Measurements from ENCODE around the gene LPAR2.
"Not testable (repeated sequence)": the region's sequence is repeated elsewhere in the genome, so short reads cannot be mapped to it uniquely, and the experiment has no call there.

LPAR2 gene

DNA sequence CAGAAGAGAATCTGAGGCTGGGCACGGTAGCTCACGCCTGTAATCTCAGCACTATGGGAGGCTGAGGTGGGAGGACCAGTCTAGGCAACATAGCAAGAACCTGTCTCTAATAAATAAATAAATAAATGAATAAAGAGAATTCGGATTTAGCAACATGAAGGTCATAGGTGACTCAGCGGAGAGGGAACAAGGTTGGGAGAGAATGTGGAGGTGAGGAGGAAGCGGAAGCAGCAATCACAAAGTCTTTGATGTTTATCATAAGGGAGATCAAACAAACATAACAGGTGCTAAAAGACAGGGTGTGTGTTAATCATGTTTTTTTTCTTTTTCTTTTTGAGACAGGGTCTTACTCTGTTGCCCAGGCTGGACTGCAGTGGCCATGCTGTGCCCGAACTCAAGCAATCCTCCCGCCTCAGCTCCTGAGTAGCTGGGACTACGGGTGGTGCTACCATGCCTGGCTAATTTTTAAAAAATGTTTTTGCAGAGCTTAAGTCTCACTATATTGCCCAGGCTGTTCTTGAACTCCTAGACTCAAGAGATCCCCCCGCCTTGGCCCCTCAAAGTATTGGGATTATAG is 25.8 kb downstream of the LPAR2 start:
- Mint-ChIP-seq H3K9me3 (no peaks in the 10 kb centered on the region), H3K36me3 (ENCODE audit: low read depth) (peaks cover 7% of the 10 kb centered on the region), H3K4me3 (no peak overlapping the region), H3K27me3 (no peaks in the 10 kb centered on the region), H3K27ac (peak overlapping the region; percentile 87), H3K4me1 (peaks cover 74% of the 10 kb centered on the region)
- DNase-seq (no peak), ATAC-seq (no peak)

DNA sequence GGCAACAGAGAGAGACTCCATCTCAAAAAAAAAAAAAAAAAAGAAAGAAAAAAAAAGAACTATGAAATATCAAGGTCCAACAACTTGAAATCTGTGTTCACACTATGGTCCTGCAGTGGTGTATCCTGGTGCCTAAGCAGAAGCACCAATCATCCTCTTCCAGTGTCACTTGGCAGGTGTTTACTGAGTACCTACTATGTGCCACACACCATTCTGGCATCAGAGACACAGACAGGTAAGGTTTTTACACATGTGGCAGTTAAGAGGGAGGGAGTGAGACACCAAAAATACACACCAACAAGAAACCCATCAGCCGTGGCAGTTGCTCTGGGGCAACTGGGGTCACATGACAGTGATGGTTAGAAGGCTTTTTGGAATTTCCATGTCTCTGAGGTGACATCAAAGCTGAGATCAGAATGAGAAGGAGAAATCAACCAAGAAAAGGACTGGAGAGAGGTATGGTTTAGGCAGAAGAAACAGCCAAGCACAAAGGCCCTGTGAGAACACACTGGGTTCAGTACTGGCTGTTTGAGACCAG is 27.2 kb downstream of the LPAR2 start:
- peaks cover 74% of the 10 kb centered on the region for H3K4me1 Mint-ChIP-seq

DNA sequence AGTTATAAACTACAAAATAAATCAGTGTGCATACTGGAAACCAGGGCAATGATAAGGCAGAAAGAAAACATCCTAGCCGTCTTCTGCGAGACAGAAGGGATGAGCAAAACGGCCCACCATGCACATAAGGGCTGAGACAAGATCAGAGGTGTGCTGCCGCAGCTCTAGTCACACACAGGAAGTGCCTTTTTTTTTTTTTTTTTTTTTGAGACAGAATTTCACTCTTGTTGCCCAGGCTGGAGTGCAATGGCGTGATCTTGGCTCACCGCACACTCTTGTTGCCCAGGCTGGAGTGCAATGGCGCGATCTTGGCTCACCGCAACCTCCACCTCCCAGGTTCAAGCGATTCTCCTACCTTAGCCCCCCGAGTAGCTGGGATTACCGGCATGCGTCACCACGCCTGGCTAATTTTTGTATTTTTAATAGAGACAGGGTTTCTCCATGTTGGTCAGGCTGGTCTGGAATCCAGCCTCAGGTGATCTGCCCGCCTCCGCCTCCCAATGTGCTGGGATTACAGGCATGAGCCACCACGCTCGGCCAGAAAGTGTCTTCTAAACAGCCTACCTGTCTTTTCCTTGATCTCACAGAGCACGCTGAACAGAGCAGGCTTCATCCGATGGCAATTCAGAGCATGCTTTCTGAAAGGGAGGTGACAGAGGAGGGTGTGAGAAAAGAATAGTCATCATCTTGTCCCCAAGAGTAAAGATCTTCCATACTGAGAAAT is 29.1 kb downstream of the LPAR2 start:
- not testable (repeated sequence) for H3K9me3 Mint-ChIP-seq; H3K27me3 Mint-ChIP-seq; H3K36me3 Mint-ChIP-seq (ENCODE audit: low read depth)
- Mint-ChIP-seq H3K4me1 (peaks cover 83% of the 10 kb centered on the region), H3K27ac (peak overlapping the region; percentile 100), H3K4me3 (peak overlapping the region; percentile 76)
- DNase-seq (peak; percentile 43), ATAC-seq (peak; percentile 55)

More for the DNA sequence above, 27.2 kb downstream of the LPAR2 start:
- Mint-ChIP-seq H3K9me3 (no peaks in the 10 kb centered on the region), H3K27ac (peak overlapping the region; percentile 87), H3K4me3 (peak overlapping the region; percentile 41), H3K36me3 (ENCODE audit: low read depth) (peaks cover 8% of the 10 kb centered on the region), H3K27me3 (no peaks in the 10 kb centered on the region)
- no peak for ATAC-seq
- no peak for DNase-seq

DNA sequence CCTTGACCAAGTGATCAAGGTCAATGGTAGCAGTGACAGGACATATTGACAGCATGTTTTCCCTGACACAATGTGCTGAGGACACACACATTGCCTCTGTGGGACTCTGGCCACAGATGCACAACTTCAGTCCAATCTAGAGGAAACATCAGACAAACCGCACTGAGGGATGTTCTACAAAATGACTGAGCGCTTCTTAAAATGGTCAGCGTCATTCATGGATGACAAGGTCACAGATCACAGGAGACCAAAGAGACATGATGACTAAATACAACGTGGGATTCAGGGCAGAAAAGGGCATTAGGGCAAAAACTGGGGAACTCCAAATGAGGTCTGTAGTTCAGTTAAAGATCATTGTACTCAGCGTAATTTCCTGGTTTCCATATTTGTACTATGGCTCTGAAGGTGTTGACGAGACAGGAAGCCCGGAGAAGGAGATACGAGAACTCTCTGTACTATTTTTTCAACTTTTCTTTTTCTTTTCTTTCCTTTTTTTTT is 30.2 kb downstream of the LPAR2 start:
- H3K4me1 Mint-ChIP-seq = peaks cover 79% of the 10 kb centered on the region
- H3K36me3 Mint-ChIP-seq (ENCODE audit: low read depth) = peaks cover 8% of the 10 kb centered on the region
- no peaks in the 10 kb centered on the region for H3K27me3 Mint-ChIP-seq
- H3K27ac Mint-ChIP-seq = peak overlapping the region; percentile 100
- peak; percentile 34 for DNase-seq
- ATAC-seq = peak; percentile 77
- H3K4me3 Mint-ChIP-seq = peak overlapping the region; percentile 76
- H3K9me3 Mint-ChIP-seq = no peaks in the 10 kb centered on the region

DNA sequence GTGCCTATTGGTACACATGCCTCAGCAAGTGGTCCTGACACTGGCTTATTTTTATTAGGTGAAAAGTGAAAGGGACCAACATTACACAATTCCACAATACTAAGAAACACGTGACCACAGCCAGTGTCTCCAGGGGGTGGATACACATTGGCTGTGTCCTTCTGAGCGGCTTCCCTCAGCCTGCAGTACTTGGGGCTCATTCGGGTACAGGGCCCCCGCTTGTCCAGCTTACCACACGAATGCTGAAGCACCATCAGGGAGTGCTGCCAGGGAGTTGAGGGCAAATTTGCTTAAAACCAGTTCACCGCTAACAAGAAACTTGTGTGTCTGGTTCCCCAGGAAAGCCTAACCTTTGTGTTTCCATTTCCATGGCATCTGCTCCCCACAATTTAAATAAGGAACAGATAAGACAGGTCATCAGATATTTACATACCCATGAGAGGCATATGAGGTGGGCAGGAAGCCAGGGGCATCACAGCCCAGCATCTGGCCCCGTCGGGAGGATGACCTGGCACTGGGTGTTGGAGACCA is 32.8 kb downstream of the LPAR2 start:
- H3K36me3 Mint-ChIP-seq (ENCODE audit: low read depth) = peaks cover 9% of the 10 kb centered on the region
- ATAC-seq (no peak), DNase-seq (no peak)
- no peak overlapping the region for H3K4me3 Mint-ChIP-seq
- H3K27ac Mint-ChIP-seq = no peak overlapping the region
- no peaks in the 10 kb centered on the region for H3K27me3 Mint-ChIP-seq
- peaks cover 79% of the 10 kb centered on the region for H3K4me1 Mint-ChIP-seq
- no peaks in the 10 kb centered on the region for H3K9me3 Mint-ChIP-seq

DNA sequence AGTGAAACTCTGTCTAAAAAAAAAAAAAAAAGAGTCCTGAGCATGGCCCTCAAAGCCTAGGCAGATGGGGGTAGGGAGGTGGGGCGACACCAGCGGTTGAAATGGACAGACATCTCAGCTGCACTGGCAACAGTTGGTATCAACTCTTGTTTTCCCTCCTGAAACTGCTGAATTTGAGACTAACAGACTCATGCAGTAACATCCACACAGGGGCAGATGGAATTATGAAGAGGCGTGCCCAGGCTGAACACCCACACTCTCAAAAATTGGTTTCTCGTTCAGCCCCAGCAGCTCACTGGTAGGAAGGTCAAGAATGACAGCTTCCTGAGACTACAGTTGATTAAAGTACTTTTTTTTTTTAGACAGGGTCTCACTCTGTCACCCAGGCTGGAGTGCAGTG is 33.6 kb downstream of the LPAR2 start:
- no peaks in the 10 kb centered on the region for H3K27me3 Mint-ChIP-seq
- H3K4me1 Mint-ChIP-seq = peaks cover 80% of the 10 kb centered on the region
- H3K9me3 Mint-ChIP-seq = no peaks in the 10 kb centered on the region
- ATAC-seq (no peak), DNase-seq (no peak)
- peak overlapping the region; percentile 74 for H3K27ac Mint-ChIP-seq
- peaks cover 13% of the 10 kb centered on the region for H3K36me3 Mint-ChIP-seq (ENCODE audit: low read depth)
- H3K4me3 Mint-ChIP-seq = peak overlapping the region; percentile 17

DNA sequence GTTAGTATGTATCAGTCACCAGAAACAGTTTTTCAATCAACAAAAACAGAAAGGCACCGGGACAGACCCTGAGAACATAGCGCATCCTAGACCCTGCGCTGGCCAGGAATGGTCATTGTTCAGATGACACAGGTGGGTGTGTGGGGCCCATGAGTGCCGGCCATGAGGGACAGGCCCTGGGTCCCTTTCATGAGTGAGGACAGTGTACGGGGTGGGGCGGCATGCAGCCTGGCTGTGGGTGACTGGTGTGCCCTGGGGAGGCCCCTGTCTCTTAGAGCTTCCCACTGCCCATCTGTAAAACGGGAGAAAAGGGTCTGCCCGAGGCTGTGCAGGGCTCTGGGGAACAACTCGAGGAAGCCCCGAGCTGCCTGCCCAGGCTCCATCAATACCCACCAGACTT is 35.3 kb downstream of the LPAR2 start:
- DNase-seq = no peak
- Mint-ChIP-seq H3K4me3 (no peak overlapping the region), H3K4me1 (peaks cover 76% of the 10 kb centered on the region), H3K27me3 (no peaks in the 10 kb centered on the region), H3K9me3 (no peaks in the 10 kb centered on the region), H3K36me3 (ENCODE audit: low read depth) (peaks cover 16% of the 10 kb centered on the region), H3K27ac (peak overlapping the region; percentile 72)
- no peak for ATAC-seq

DNA sequence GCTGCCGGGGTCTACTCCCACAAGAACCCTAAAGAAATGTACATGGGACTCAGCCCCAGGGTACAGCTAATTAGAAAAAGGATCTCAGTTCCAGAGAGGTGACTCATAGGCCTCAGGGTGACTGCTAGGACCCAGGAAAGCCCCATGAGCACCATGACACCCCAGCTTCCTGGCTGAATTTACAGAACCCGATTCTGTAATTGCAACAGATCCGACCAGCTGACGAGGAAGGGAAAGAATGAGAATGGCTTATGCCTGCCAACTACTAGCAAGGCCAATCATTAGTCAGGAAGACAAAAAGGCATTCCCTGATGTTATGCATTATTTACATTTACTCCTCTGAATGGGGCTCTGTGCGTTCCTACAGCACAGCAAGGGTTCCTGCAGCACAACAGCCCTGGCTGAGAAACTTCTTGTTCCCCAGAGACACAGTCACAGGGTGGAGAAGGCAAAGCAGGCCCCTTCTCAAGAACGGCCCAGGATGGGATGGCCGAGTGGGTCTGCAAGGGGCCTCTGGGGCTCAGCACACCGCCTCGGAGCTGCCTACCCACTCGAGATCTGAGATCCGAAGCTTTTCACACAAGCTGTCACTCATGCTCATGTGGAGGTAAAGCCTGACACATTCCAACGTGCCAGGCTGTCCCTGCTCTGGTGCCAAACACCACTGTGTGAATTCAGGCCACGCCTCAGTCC is 36.7 kb downstream of the LPAR2 start:
- Mint-ChIP-seq H3K27ac (peak overlapping the region; percentile 90), H3K4me1 (peaks cover 66% of the 10 kb centered on the region), H3K27me3 (no peaks in the 10 kb centered on the region), H3K9me3 (no peaks in the 10 kb centered on the region), H3K4me3 (peak overlapping the region; percentile 43), H3K36me3 (ENCODE audit: low read depth) (peaks cover 12% of the 10 kb centered on the region)
- ATAC-seq = peak; percentile 93
- peak; percentile 58 for DNase-seq

DNA sequence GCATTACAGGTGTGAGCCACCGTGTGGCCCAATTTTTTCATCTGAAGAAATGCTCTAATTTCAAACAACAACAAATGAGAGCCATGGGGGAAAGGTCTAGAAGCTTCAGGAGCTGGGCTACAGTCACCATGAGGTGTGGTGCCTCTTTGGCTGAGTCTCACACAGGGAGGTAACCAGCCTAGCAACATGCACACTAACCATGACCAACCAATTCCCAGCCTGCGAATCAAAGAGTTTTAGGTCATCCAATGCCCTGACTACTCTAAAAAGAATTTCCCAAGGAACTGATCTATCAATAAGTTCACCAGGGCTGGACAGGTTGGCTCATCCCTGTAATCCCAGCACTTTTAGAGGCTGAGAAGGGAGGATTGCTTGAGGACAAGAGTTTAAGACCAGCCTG is 39.5 kb downstream of the LPAR2 start:
- Mint-ChIP-seq H3K27me3 (no peaks in the 10 kb centered on the region), H3K4me3 (no peak overlapping the region), H3K27ac (peak overlapping the region; percentile 60), H3K36me3 (ENCODE audit: low read depth) (peaks cover 12% of the 10 kb centered on the region), H3K9me3 (no peaks in the 10 kb centered on the region), H3K4me1 (peaks cover 50% of the 10 kb centered on the region)
- ATAC-seq (no peak), DNase-seq (no peak)

DNA sequence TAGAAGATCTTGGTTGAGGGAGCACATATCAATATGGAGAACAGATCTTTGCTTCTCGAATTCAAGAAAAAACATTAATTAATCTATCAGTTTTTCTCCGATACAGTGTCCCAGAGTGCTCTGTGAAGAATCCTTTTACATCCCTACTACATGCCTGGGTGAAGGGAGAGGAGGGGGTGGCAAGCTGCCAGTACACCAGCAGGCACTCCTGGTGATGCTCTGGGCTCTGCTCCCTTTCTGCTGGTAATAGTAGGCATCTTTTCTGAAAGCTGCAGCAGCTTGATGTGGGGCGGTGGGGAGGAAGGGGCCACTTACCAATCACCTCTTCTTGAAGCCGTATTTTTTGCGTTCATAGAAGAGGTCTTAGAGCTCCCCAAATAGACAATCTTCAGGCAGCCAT is 40.2 kb downstream of the LPAR2 start:
- no peak for DNase-seq
- Mint-ChIP-seq H3K27ac (peak overlapping the region; percentile 26), H3K4me1 (peaks cover 45% of the 10 kb centered on the region), H3K4me3 (no peak overlapping the region), H3K9me3 (no peaks in the 10 kb centered on the region), H3K36me3 (ENCODE audit: low read depth) (peaks cover 12% of the 10 kb centered on the region), H3K27me3 (no peaks in the 10 kb centered on the region)
- ATAC-seq = no peak

DNA sequence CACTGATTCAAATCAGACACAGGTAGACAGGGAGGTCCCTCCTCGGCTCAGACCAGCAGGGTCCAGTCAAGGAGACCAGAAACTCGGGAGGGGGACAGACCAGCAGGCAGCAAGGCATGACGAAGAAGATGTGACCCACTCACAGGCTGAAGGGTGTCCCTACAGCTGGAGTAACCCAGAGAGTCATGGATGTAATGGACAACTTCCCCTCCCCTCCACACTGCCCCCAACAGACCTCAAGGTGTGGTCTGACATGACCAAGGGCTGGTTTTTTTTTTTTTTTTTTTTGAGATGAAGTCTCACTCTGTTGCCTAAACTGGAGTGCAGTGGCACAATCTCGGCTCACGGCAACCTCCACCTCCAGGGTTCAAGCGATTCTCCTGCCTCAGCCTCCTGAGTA is 43.7 kb downstream of the LPAR2 start:
- Mint-ChIP-seq H3K4me1 (peaks cover 14% of the 10 kb centered on the region), H3K36me3 (ENCODE audit: low read depth) (peaks cover 6% of the 10 kb centered on the region), H3K27ac (no peak overlapping the region), H3K4me3 (no peak overlapping the region), H3K27me3 (no peaks in the 10 kb centered on the region), H3K9me3 (no peaks in the 10 kb centered on the region)
- no peak for DNase-seq
- ATAC-seq = no peak

DNA sequence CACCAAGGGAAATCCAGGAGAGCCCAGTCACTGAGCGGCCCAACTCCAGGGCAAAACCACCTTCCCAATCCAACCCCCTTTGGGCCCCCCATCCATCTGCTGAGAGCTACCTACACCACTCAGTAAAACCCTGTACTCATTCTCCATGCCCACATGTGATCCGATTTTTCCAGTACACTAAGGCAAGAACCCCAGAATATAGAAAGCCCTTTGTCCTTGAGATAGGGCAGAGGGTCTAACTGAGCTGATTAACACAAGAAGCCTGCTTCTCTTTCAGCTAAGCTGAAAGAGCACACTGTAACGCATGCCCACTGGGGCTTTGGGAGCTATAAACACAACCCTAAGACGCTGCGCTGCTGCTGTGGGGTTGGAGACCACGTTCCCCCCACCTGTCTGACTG is 45.5 kb downstream of the LPAR2 start:
- no peaks in the 10 kb centered on the region for H3K36me3 Mint-ChIP-seq (ENCODE audit: low read depth)
- no peaks in the 10 kb centered on the region for H3K27me3 Mint-ChIP-seq
- no peak overlapping the region for H3K27ac Mint-ChIP-seq
- ATAC-seq (no peak), DNase-seq (no peak)
- H3K9me3 Mint-ChIP-seq = no peaks in the 10 kb centered on the region
- H3K4me1 Mint-ChIP-seq = peaks cover under 1% of the 10 kb centered on the region
- no peak overlapping the region for H3K4me3 Mint-ChIP-seq

DNA sequence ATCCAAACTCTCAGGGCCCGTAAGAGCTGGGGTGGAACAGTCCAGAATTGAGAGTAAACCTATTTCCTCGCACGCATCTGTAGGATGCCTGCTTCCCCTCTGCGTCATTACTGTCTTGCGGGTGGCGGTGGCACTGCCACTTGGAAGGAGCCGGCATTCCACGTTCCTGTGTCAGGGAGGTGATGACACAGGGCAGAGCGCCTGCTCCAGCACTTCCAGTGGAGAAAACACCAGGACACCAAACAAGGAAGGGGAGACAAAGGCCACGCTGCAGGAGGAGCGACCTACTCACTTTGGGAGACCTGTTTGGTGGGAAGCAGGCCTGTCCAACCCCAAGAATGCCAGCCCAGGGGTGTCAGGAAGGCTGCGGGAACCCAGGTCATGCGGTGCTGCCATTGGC is 46.6 kb downstream of the LPAR2 start:
- Mint-ChIP-seq H3K9me3 (no peaks in the 10 kb centered on the region), H3K36me3 (ENCODE audit: low read depth) (no peaks in the 10 kb centered on the region), H3K4me3 (no peak overlapping the region), H3K4me1 (no peaks in the 10 kb centered on the region), H3K27ac (no peak overlapping the region), H3K27me3 (no peaks in the 10 kb centered on the region)
- DNase-seq (no peak), ATAC-seq (no peak)

DNA sequence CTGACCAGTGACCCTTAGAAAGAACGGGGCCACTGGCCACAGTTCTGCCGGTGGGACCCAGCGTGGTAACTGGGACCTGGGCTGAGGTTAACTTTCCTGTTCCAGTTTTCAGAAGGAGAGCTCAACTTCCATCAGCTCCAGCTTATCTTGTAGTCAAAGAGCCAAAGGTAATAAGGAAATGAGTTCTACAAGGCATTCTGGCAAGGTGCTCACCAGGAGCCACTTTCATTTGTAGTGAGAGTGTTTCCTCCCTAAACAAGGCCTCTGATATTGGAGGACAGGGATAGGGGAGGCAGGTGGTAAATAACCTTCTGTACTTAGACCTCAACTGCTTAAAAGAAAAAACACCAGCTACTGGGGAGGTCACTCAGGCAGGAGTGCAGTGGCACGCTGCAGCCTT is 47.6 kb downstream of the LPAR2 start:
- no peak overlapping the region for H3K27ac Mint-ChIP-seq

More for the DNA sequence above, 47.6 kb downstream of the LPAR2 start:
- no peaks in the 10 kb centered on the region for H3K9me3 Mint-ChIP-seq
- H3K4me3 Mint-ChIP-seq = no peak overlapping the region
- H3K36me3 Mint-ChIP-seq (ENCODE audit: low read depth) = no peaks in the 10 kb centered on the region
- ATAC-seq = no peak
- DNase-seq = no peak
- no peaks in the 10 kb centered on the region for H3K4me1 Mint-ChIP-seq
- H3K27me3 Mint-ChIP-seq = no peaks in the 10 kb centered on the region
